Upper lobe of right lung (tissue), 1 donor: ENCODE data around the gene THBS2. TPM values are rescaled to one million over a fixed set of nuclear protein-coding genes. Genes with fewer than 3 reads are reported as not detected.
"Not testable (repeated sequence)": the region's sequence is repeated elsewhere in the genome, so short reads cannot be mapped to it uniquely, and the experiment has no call there.

Experiments used
- ATAC-seq: fragments of 200-7000 bp; cut with Tn5 transposase; one replicate; pipeline ENCODE4 v1.9.1; 2020; ENCODE audit warnings: mild to moderate bottlenecking, moderate library complexity
- DNase-seq: peaks from one replicate; pipeline ENCODE4 v3.0.0-alpha.2; 2020
- H3K27ac ChIP-seq: fragments of 200-600 bp; one replicate; pipeline ENCODE4 v1.8.0; 2022
- H3K27me3 ChIP-seq: fragments of 200-600 bp; one replicate; pipeline ENCODE4 v1.8.0; 2022; ENCODE audit warnings: mild to moderate bottlenecking
- H3K36me3 ChIP-seq: fragments of 200-600 bp; one replicate; pipeline ENCODE4 v1.8.0; 2022
- H3K4me1 ChIP-seq: fragments of 200-600 bp; one replicate; pipeline ENCODE4 v1.8.0; 2022
- H3K4me3 ChIP-seq: fragments of 200-600 bp; one replicate; pipeline ENCODE4 v1.8.0; 2022; ENCODE audit warnings: mild to moderate bottlenecking
- H3K9me3 ChIP-seq: fragments of 200-600 bp; one replicate; pipeline ENCODE4 v1.8.0; 2022
- CTCF ChIP-seq: fragments of 200-600 bp; IDR thresholded peaks from one replicate; pipeline ENCODE4 v1.8.0; 2022; ENCODE audit warnings: antibody characterized with exemption
- intact Hi-C: fragments of 100-400 bp; cut with DNase I; formaldehyde crosslinking; loops from one replicate; pipeline ENCODE4 v1.11.0; 2022
- long read RNA-seq: library from polyadenylated mRNA; unstranded; transcript quantifications from one replicate; pipeline ENCODE4 v2.0.0, GENCODE V29; 2021
- total RNA-seq: library from RNA; stranded (reverse); fragmentation: NEBNext Ultra II Directional; extraction: Animal tissue kit (Norgen Biotek cat#: 25700); gene quantifications from one replicate; pipeline ENCODE4 v1.2.1, GENCODE V29; 2021
- donor health status: DM: no; HTN: yes; CAD: no; lungs with severe emphysema.

The THBS2 gene
- total RNA-seq = 23.7 TPM
- long read RNA-seq, full-length matches to known transcripts = 18 of 50 reads
- long read RNA-seq, partial matches to known transcripts = 22 of 50 reads
- long read RNA-seq, other reads (novel, unspliced or antisense) = 10 of 50 reads

DNA sequence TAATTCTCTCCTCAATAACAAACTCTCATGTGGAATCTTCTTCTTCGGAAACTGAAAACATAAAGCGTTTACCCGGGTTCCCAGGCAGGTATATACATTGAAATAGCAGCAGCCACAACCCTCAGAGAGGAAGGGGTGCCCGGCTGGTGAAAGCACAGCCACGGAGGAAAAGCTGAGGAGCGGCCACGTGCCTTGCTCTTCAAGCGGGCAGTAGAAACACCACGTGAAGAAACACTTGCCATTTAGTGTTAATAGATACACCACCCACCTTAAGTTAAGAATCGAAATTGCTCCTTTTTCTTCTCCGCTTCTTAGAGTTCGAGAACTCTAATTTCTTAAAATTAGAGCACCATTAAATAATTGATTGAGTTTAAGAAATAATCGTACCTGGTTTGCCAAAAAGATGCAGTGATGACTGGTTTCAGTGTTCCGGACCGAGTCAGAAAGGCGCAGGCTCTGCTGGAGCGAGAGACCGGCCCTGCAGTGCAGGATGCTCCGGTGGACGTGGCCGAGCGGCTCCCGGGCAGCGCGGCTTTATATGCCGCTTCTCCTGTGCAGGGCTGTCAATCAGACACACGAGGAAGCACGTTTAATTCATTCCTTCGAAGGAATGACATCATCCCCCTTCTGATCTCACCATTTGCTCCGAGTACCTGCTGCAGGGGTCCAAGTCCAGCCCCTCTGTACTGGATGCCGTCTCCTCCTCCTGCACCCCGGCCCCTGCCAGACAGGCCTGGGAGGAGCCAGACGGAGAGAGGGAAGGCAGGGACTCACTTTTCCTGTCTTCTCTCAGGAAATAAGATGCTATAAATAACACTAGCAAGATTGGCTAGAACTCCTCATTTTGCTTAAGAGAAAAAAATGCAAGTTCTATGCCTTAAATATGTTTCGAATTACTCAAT lies at the start of gene THBS2:
THBS2 (minus strand) TSS at position 510 of the 902 bp plus-strand sequence. CDS start 3,062 bp downstream, outside the sequence.
- H3K36me3 ChIP-seq = no peaks in the 10 kb centered on the region
- ATAC-seq (peak; percentile 50), DNase-seq (peak; percentile 62)
- H3K4me1 ChIP-seq = peaks cover 10% of the 10 kb centered on the region
- peak within 1 kb of the TSS; percentile 37 for H3K4me3 ChIP-seq
- H3K27ac ChIP-seq = no peak within 1 kb of the TSS
- TF ChIP-seq CTCF = no peak
- H3K27me3 ChIP-seq = peaks cover 47% of the 10 kb centered on the region
- intact Hi-C loops = no loop called here
- no peaks in the 10 kb centered on the region for H3K9me3 ChIP-seq

- Histone ChIP-seq H3K4me1 (no peaks in the 10 kb centered on the region), H3K27me3 (no peaks in the 10 kb centered on the region), H3K27ac (no peak overlapping the region), H3K36me3 (no peaks in the 10 kb centered on the region), H3K4me3 (no peak overlapping the region), H3K9me3 (no peaks in the 10 kb centered on the region)
- TF ChIP-seq CTCF = no peak
- intact Hi-C loops = no loop called here
- DNase-seq (no peak), ATAC-seq (no peak)
These were observed 49.1 kb upstream of the THBS2 start for GRCh38 chr6:169302716-169303115.

GRCh38 chr6:169302255-169302654 lies 48.6 kb upstream of the THBS2 start:
- no peaks in the 10 kb centered on the region for H3K27me3 ChIP-seq
- H3K36me3 ChIP-seq = no peaks in the 10 kb centered on the region
- ATAC-seq (no peak), DNase-seq (no peak)
- intact Hi-C loops = no loop called here
- no peak overlapping the region for H3K27ac ChIP-seq
- H3K4me3 ChIP-seq = no peak overlapping the region
- no peaks in the 10 kb centered on the region for H3K4me1 ChIP-seq
- no peaks in the 10 kb centered on the region for H3K9me3 ChIP-seq
- no peak for TF ChIP-seq CTCF

DNA sequence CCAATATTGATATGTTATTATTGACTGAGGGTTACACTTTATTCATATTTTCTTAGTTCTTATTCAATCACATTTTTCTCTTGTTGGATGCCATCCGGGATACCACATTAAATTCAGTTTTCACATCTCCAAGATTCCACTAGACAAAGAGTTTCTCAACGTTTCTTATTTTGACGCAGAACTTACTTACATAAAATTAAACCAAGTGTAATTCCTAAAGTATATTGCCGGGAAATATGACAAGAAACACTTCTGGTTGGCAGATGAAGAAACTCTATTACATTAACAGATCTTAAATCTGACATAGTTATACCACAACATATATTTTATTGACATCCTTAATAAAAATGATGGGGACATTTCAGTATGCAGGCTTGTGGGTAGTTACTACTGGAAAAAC lies 47.3 kb upstream of the THBS2 start:
- ATAC-seq (no peak), DNase-seq (no peak)
- H3K4me1 ChIP-seq = no peaks in the 10 kb centered on the region
- H3K27me3 ChIP-seq = no peaks in the 10 kb centered on the region
- no peak for TF ChIP-seq CTCF
- intact Hi-C loops = no loop called here
- H3K9me3 ChIP-seq = no peaks in the 10 kb centered on the region
- no peak overlapping the region for H3K27ac ChIP-seq
- no peaks in the 10 kb centered on the region for H3K36me3 ChIP-seq
- no peak overlapping the region for H3K4me3 ChIP-seq

DNA sequence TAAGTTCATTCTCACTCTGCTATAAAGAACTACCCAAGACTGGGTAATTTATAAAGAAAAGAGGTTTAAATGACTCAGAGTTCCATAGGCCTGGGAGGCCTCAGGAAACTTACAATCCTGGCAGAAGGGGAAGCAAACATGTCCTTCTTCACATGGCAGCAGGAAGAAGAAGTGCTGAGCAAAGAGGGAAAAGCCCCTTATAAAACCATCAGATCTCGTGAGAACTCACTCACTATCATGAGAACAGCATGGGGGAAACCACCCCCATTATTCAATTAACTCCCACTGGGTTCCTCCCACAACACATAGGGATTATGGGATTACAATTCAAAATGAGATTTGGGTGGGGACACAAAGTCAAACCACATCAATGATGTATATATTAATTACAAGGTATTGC lies 45.0 kb upstream of the THBS2 start:
- H3K36me3 ChIP-seq, H3K9me3 ChIP-seq, H3K4me1 ChIP-seq, ATAC-seq, H3K27me3 ChIP-seq, DNase-seq, H3K27ac ChIP-seq, intact Hi-C loops, H3K4me3 ChIP-seq: not testable (repeated sequence)

DNA sequence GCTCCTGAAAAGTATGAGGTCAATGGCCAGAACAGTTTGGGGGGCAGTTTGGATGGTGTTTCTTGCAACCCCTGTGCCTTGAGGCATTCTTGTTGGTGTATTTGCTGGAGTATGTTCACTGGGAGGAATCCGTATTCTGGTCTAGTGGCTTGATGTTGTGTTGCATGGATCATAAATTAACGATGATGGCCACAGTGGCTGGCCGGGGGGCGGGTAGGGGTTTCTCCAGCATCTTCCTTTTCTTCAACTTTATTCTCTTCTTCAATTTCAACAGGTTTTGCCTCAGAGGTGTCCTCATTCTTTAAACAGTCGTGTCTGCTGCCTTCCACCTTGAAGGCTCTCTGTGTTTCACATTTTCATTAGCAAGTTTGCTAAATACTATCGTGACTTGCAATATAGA lies 43.0 kb upstream of the THBS2 start:
- Histone ChIP-seq H3K27me3 (no peaks in the 10 kb centered on the region), H3K27ac (no peak overlapping the region), H3K9me3 (no peaks in the 10 kb centered on the region), H3K36me3 (no peaks in the 10 kb centered on the region), H3K4me3 (no peak overlapping the region), H3K4me1 (no peaks in the 10 kb centered on the region)
- intact Hi-C loops = no loop called here
- DNase-seq (no peak), ATAC-seq (no peak)
- no peak for TF ChIP-seq CTCF
